Measurements from ENCODE around the gene WDR93.

The WDR93 gene

GRCh38 chr15:89648106-89649012, 42.3 kb upstream of the WDR93 start:
- H3K4me3 ChIP-seq (ENCODE audit: low read depth, low read length), result no peak overlapping the region
- no peak for DNase-seq (ENCODE audit: low read depth)

GRCh38 chr15:89649013-89649625, 41.5 kb upstream of the WDR93 start:
- TF ChIP-seq CTCF (conservative IDR thresholded peaks at IDR 0.05; ENCODE audit: low read depth, low read length), result no peak

More at GRCh38 chr15:89648106-89649012, 42.3 kb upstream of the WDR93 start:
- no peak for TF ChIP-seq CTCF (conservative IDR thresholded peaks at IDR 0.05; ENCODE audit: low read depth, low read length)

GRCh38 chr15:89649716-89650115, 40.9 kb upstream of the WDR93 start:
- no peak for DNase-seq (ENCODE audit: low read depth)

More at GRCh38 chr15:89649013-89649625, 41.5 kb upstream of the WDR93 start:
- no peak for DNase-seq (ENCODE audit: low read depth)
- no peak overlapping the region for H3K4me3 ChIP-seq (ENCODE audit: low read depth, low read length)

GRCh38 chr15:89652131-89652530, 38.5 kb upstream of the WDR93 start:
- DNase-seq (ENCODE audit: low read depth), result no peak
- no peak for TF ChIP-seq CTCF (conservative IDR thresholded peaks at IDR 0.05; ENCODE audit: low read depth, low read length)
- no peak overlapping the region for H3K4me3 ChIP-seq (ENCODE audit: low read depth, low read length)

More at GRCh38 chr15:89649716-89650115, 40.9 kb upstream of the WDR93 start:
- no peak for TF ChIP-seq CTCF (conservative IDR thresholded peaks at IDR 0.05; ENCODE audit: low read depth, low read length)
- no peak overlapping the region for H3K4me3 ChIP-seq (ENCODE audit: low read depth, low read length)

GRCh38 chr15:89652666-89653065, 37.9 kb upstream of the WDR93 start:
- TF ChIP-seq CTCF (conservative IDR thresholded peaks at IDR 0.05; ENCODE audit: low read depth, low read length), result no peak
- DNase-seq (ENCODE audit: low read depth), result no peak
- H3K4me3 ChIP-seq (ENCODE audit: low read depth, low read length), result no peak overlapping the region

GRCh38 chr15:89653578-89653977, 37.0 kb upstream of the WDR93 start:
- no peak overlapping the region for H3K4me3 ChIP-seq (ENCODE audit: low read depth, low read length)
- no peak for TF ChIP-seq CTCF (conservative IDR thresholded peaks at IDR 0.05; ENCODE audit: low read depth, low read length)
- DNase-seq (ENCODE audit: low read depth), result no peak

All from choroid plexus epithelial cell (primary cell).